ENCODE results near the gene GREB1L. TPM values are rescaled to one million over a fixed set of nuclear protein-coding genes. Genes with fewer than 3 reads are reported as not detected.

GREB1L gene
- total RNA-seq, 4 donors from 2014 or later: 13.2 to 16.0 (median 14.5) TPM

DNA sequence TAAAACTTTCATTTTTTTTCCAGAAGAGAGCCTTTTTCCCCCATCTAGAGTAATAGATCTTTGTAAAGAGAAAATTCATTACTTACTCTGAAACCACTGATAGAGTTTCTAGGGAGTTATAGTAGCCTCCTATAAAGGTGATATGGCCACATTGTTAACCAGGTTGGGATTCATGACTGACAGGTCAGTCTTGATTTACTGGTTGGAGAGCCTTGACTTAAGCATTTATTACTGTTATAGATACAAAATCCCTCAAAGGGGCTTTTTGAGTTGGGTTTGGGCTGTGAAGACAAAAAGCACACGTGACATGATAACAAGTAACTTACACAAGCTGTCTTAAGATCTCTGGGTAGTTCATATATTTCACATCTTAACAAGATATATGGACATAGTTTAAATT is 141.0 kb downstream of the GREB1L start:
- DNase-seq (ENCODE audit: extremely low spot score): no peak
- H3K27me3 ChIP-seq: no peaks in the 10 kb centered on the region
- TF ChIP-seq POLR2AphosphoS5 (IDR thresholded peaks at IDR 0.05): no peak
- H3K36me3 ChIP-seq: no peaks in the 10 kb centered on the region
- H3K9me3 ChIP-seq: no peaks in the 10 kb centered on the region
- no peak overlapping the region for H3K27ac ChIP-seq (replicated peaks in 1 of 4)
- 88% methylated on average over 1 of the region's 1 CpG for WGBS
- intact Hi-C loops (cut with DNase I): no loop called here
- no peak overlapping the region for H3K4me3 ChIP-seq
- H3K4me1 ChIP-seq: peaks cover 0 to 8% (median 5%) of the 10 kb centered on the region in 4 donors

GRCh38 chr18:21386523-21387240 is 144.7 kb downstream of the GREB1L start:
- Histone ChIP-seq H3K27me3 (no peaks in the 10 kb centered on the region), H3K4me3 (no peak overlapping the region), H3K4me1 (peaks cover 0 to 17% (median 10%) of the 10 kb centered on the region in 4 donors), H3K9me3 (no peaks in the 10 kb centered on the region), H3K36me3 (no peaks in the 10 kb centered on the region), H3K27ac (replicated peaks in 1 of 4) (no peak overlapping the region)
- no peak for DNase-seq (ENCODE audit: extremely low spot score)
- WGBS: 88% methylated on average over 11 of the region's 11 CpGs
- intact Hi-C loops (cut with DNase I): no loop called here
- TF ChIP-seq EP300 (IDR thresholded peaks at IDR 0.05) (no peak), POLR2AphosphoS5 (IDR thresholded peaks at IDR 0.05) (no peak), POLR2A (IDR thresholded peaks at IDR 0.05; ENCODE audit: low read depth) (no peak)
- TF ChIP-seq, protein P1, sequence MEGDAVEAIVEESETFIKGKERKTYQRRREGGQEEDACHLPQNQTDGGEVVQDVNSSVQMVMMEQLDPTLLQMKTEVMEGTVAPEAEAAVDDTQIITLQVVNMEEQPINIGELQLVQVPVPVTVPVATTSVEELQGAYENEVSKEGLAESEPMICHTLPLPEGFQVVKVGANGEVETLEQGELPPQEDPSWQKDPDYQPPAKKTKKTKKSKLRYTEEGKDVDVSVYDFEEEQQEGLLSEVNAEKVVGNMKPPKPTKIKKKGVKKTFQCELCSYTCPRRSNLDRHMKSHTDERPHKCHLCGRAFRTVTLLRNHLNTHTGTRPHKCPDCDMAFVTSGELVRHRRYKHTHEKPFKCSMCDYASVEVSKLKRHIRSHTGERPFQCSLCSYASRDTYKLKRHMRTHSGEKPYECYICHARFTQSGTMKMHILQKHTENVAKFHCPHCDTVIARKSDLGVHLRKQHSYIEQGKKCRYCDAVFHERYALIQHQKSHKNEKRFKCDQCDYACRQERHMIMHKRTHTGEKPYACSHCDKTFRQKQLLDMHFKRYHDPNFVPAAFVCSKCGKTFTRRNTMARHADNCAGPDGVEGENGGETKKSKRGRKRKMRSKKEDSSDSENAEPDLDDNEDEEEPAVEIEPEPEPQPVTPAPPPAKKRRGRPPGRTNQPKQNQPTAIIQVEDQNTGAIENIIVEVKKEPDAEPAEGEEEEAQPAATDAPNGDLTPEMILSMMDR (IDR thresholded peaks at IDR 0.05): no peak

DNA sequence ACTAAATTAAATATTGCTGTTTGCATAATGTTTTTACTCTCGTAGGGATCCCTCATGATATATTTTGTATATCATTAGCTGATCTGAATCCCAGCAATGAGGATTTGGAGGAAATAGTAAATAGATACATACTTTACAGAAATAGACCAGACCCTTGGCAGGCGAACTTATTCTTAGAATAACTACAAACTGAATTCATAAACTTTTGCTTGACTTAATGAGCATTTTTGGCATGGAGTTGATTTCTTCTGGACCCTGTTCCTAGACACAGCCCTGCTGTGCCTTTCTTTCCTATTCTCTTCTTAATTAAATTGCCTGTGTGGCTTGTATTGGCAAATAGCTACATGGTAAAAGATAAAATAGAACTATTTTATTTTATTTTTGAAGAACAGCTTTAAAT is 145.9 kb downstream of the GREB1L start:
- no peak overlapping the region for H3K27ac ChIP-seq (replicated peaks in 1 of 4)
- H3K4me1 ChIP-seq: peaks cover 0 to 17% (median 10%) of the 10 kb centered on the region in 4 donors
- 37% methylated on average over 2 of the region's 2 CpGs for WGBS
- no peak for TF ChIP-seq POLR2AphosphoS5 (IDR thresholded peaks at IDR 0.05)
- TF ChIP-seq POLR2A (IDR thresholded peaks at IDR 0.05; ENCODE audit: low read depth): no peak
- TF ChIP-seq, protein P1 (IDR thresholded peaks at IDR 0.05): no peak
- no peak for TF ChIP-seq EP300 (IDR thresholded peaks at IDR 0.05)
- H3K27me3 ChIP-seq: no peaks in the 10 kb centered on the region
- H3K9me3 ChIP-seq: no peaks in the 10 kb centered on the region
- intact Hi-C loops (cut with DNase I): no loop called here
- no peak for DNase-seq (ENCODE audit: extremely low spot score)
- H3K4me3 ChIP-seq: no peak overlapping the region
- no peaks in the 10 kb centered on the region for H3K36me3 ChIP-seq

GRCh38 chr18:21389283-21389682 is 147.3 kb downstream of the GREB1L start:
- Histone ChIP-seq H3K9me3 (no peaks in the 10 kb centered on the region), H3K27me3 (no peaks in the 10 kb centered on the region), H3K4me1 (peaks cover 0 to 17% (median 10%) of the 10 kb centered on the region in 4 donors), H3K27ac (replicated peaks in 1 of 4) (no peak overlapping the region), H3K4me3 (no peak overlapping the region), H3K36me3 (no peaks in the 10 kb centered on the region)
- intact Hi-C loops (cut with DNase I): no loop called here
- 90% methylated on average over 2 of the region's 2 CpGs for WGBS
- TF ChIP-seq POLR2AphosphoS5 (IDR thresholded peaks at IDR 0.05) (no peak), EP300 (IDR thresholded peaks at IDR 0.05) (no peak), POLR2A (IDR thresholded peaks at IDR 0.05; ENCODE audit: low read depth) (no peak)
- TF ChIP-seq, protein P1 (IDR thresholded peaks at IDR 0.05): no peak
- DNase-seq (ENCODE audit: extremely low spot score): no peak

DNA sequence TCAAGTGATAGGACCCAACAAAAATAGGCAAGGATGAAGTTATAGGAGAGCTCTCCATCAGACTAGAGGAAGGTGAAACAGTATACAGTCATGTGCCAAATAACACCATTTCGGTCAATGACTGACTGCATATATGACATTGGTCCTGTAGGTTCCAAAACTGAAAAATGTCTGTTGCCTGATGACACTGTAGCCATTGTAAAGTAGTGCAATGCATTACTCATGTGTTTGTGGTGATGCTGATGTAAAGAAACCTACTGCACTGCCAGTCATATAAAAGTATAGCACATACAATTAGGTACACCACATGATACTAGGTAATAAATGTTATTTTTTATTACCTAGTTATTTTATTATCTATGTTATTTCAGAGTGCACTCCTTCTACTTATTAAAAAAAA is 147.9 kb downstream of the GREB1L start:
- no peaks in the 10 kb centered on the region for H3K27me3 ChIP-seq
- intact Hi-C loops (cut with DNase I): no loop called here
- WGBS: 93% methylated on average over 1 of the region's 1 CpG

More for the DNA sequence above, 147.9 kb downstream of the GREB1L start:
- Histone ChIP-seq H3K27ac (replicated peaks in 1 of 4) (no peak overlapping the region), H3K4me3 (no peak overlapping the region), H3K36me3 (no peaks in the 10 kb centered on the region), H3K4me1 (peaks cover 0 to 17% (median 10%) of the 10 kb centered on the region in 4 donors), H3K9me3 (no peaks in the 10 kb centered on the region)
- no peak for DNase-seq (ENCODE audit: extremely low spot score)
- TF ChIP-seq, protein P1 (IDR thresholded peaks at IDR 0.05): no peak
- TF ChIP-seq POLR2AphosphoS5 (IDR thresholded peaks at IDR 0.05) (no peak), POLR2A (IDR thresholded peaks at IDR 0.05; ENCODE audit: low read depth) (no peak), EP300 (IDR thresholded peaks at IDR 0.05) (no peak)

Data from esophagus muscularis mucosa (tissue), 4 donors.